ENCODE results near the gene INTS4.
"Not testable (repeated sequence)": the region's sequence is repeated elsewhere in the genome, so short reads cannot be mapped to it uniquely, and the experiment has no call there.

The INTS4 gene

DNA sequence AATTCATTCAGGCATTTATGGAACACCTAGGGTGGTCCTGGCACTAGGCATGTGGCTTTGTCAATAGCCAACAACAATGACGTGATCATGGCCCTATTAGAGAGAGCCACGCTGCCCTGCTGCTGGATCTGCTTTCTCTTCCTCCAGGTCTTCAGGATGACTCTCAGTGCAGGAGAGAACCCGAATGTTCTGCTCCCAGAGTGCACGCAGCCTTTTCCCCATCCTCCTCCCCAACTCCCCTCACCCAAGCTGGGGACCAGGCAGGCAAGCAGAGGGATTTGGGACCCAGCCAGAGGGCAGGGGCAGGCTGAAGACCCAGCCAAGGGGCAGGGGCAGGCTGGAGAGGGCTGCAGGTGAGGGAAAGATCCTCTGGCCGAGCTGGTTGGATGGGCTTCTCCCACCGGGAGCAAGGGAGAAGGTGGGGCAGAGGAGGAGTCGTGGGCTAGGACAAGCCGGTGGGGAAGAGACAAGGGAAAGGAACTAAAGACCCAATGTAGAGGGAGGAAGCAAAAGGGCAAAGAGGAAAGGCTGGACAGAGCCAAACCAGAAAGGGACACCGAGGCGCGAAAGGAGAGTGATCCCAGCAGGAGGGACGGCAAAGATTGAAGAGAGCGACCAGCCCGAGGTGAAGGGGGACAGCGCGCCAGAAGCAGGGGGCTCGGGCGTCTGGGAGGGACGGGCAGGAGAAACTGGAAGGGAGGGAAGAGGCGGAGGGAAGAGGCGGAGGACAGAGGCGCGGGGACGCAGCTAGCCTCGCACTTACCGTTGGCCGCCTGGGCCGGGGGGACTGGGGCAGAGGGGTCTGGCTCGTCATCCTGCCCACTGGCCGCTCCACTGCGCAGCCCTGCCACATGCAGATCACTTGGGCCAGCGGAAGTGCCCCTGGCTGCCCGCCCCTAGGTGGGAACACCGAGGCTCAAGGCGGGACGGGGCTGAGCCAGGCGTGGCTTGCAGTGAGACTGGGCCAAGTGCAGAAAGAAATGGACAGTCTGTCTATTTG lies 28.2 kb upstream of the INTS4 start, which contains the start of gene KCTD14:
TSS of gene KCTD14 (minus strand) at position 880 of the 1,000 bp plus-strand sequence. CDS start at position 853, 27 bp downstream.
- no peak for TF ChIP-seq CTCF (IDR thresholded peaks at IDR 0.05; ENCODE audit: insufficient read depth, low read depth, low read length, missing control alignments)
- peak; percentile 29 for DNase-seq (ENCODE audit: low read depth)
- H3K4me3 ChIP-seq (ENCODE audit: low read length): peak within 1 kb of the TSS; percentile 48

- no peak for TF ChIP-seq CTCF (IDR thresholded peaks at IDR 0.05; ENCODE audit: insufficient read depth, low read depth, low read length, missing control alignments)
- DNase-seq (ENCODE audit: low read depth): no peak
- no peak overlapping the region for H3K4me3 ChIP-seq (ENCODE audit: low read length)
These were observed 27.1 kb upstream of the INTS4 start for GRCh38 chr11:78021611-78022010.

GRCh38 chr11:78020246-78020645 lies 25.8 kb upstream of the INTS4 start:
- H3K4me3 ChIP-seq (ENCODE audit: low read length): no peak overlapping the region
- TF ChIP-seq CTCF (IDR thresholded peaks at IDR 0.05; ENCODE audit: insufficient read depth, low read depth, low read length, missing control alignments): no peak
- DNase-seq (ENCODE audit: low read depth): no peak

DNA sequence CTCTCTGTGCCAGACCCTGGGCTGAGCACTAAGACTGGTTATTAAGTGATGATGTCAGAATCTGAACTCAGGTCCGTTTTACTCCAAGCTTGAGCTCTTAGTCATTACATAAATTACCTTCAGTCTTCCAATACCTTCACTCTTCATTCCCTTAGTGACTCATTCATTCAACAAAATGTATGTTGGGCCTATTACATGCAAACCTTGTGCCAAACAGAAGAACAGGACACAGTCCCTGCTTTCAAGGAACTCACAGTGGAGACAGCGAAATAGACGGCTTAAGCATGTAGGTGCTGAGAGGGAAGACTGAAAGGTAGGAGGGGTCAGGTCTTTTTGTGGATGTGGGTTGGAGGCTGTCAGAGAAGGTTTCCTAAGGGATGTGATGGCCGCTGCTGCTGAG lies 25.3 kb upstream of the INTS4 start:
- TF ChIP-seq CTCF (IDR thresholded peaks at IDR 0.05; ENCODE audit: insufficient read depth, low read depth, low read length, missing control alignments): no peak
- peak; percentile 69 for DNase-seq (ENCODE audit: low read depth)
- no peak overlapping the region for H3K4me3 ChIP-seq (ENCODE audit: low read length)

DNA sequence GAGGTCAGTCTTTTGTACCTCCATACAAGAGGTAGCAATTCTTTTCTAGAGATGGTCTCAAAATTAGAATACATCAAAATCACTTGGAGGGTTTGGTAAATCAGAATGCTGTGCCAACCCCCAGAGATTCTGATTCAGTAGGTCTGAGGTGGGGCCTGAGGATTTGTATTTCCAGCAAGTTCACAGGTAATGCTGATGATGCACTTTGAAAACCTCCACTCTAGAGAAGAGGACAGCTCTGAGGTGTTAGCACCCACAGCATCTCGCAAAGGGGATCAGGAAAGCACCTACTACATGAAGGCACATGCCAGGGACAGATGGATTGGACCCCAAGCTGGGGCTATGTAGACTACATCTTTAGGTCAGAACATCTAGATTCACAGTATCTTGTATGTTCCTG lies 21.4 kb upstream of the INTS4 start:
- no peak overlapping the region for H3K4me3 ChIP-seq (ENCODE audit: low read length)
- TF ChIP-seq CTCF (IDR thresholded peaks at IDR 0.05; ENCODE audit: insufficient read depth, low read depth, low read length, missing control alignments): no peak
- no peak for DNase-seq (ENCODE audit: low read depth)

DNA sequence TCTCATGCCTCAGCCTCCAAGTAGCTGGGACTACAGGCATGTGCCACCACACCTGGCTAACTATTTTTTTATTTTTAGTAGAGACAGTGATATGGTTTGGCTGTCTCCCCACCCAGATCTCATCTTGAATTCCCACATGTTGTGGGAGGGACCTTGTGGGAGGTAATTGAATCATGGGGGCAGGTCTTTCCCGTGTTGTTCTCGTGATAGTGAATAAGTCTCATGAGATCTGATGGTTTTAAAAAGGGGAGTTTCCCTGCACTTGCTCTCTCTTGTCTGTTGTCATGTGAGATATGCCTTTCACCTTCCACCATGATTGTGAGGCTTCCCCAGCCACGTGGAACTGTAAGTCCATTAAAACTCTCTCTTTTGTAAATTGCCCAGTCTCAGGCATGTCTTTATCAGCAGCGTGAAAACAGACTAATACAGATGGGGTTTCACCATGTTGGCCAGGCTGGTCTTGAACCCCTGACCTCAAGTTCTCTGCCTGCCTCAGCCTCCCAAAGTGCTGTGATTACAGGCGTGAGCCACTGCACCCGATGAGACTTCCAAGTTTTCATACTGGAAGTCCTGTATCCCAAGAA lies 20.6 kb upstream of the INTS4 start:
- DNase-seq (ENCODE audit: low read depth); H3K4me3 ChIP-seq (ENCODE audit: low read length): not testable (repeated sequence)

GRCh38 chr11:78011301-78011700 lies 16.8 kb upstream of the INTS4 start:
- no peak for DNase-seq (ENCODE audit: low read depth)
- TF ChIP-seq CTCF (IDR thresholded peaks at IDR 0.05; ENCODE audit: insufficient read depth, low read depth, low read length, missing control alignments): no peak
- H3K4me3 ChIP-seq (ENCODE audit: low read length): no peak overlapping the region
